HL-60 (cell line): ENCODE results near the gene CALU.

Experiments
- GABPA ChIP-seq: IDR thresholded peaks from 2 replicates; pipeline ENCODE4 v1.6.1; 2012; ENCODE audit warnings: low read depth
- POLR2AphosphoS5 ChIP-seq: IDR thresholded peaks from 2 replicates; pipeline ENCODE4 v1.6.1; 2012; ENCODE audit warnings: low read depth
- TF ChIP-seq, protein P1 (sequence below): IDR thresholded peaks from one replicate; pipeline ENCODE4 v1.5.1; 2011; ENCODE audit warnings: low read length, control low read depth, inconsistent platforms; ENCODE audit not compliant: insufficient read depth

DNA sequence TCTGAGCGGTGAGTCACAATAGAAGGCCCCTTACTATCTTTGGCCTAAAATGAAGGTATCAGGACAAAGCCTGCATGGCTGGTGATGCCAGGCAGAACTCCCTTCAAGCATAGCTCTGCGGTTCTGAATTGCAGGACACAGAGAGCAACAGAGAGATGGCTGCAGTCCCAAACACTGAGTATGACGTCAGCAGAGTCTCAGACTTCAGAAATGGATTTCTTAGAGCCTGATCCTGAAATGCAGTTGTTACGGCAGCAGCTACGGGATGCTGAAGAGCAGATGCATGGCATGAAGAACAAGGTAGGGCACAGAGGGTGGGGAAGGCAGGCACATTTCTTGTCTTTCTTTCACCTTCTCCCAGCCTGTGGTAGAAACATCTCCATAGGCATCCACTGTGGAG, 66.1 kb downstream of the CALU start:
- TF ChIP-seq POLR2AphosphoS5 (no peak), GABPA (no peak)
- TF ChIP-seq, protein P1, sequence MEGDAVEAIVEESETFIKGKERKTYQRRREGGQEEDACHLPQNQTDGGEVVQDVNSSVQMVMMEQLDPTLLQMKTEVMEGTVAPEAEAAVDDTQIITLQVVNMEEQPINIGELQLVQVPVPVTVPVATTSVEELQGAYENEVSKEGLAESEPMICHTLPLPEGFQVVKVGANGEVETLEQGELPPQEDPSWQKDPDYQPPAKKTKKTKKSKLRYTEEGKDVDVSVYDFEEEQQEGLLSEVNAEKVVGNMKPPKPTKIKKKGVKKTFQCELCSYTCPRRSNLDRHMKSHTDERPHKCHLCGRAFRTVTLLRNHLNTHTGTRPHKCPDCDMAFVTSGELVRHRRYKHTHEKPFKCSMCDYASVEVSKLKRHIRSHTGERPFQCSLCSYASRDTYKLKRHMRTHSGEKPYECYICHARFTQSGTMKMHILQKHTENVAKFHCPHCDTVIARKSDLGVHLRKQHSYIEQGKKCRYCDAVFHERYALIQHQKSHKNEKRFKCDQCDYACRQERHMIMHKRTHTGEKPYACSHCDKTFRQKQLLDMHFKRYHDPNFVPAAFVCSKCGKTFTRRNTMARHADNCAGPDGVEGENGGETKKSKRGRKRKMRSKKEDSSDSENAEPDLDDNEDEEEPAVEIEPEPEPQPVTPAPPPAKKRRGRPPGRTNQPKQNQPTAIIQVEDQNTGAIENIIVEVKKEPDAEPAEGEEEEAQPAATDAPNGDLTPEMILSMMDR: no peak
